Activated naive CD8-positive, alpha-beta T cell treated with anti-CD3 and anti-CD28 coated beads, Interleukin-2, amount 10 ng/mL, durations not matched to agents 7 days and 5 days (primary cell): ENCODE data around the gene OTX1. TPM values are rescaled to one million over a fixed set of nuclear protein-coding genes. Genes with fewer than 3 reads are reported as not detected.

Experiments used
- ATAC-seq: fragments of 150-1000 bp; cut with Tn5 transposase; one replicate; pipeline ENCODE4 v1.10.0; 2021; ENCODE audit warnings: low read depth, moderate library complexity
- POLR2A ChIA-PET: fragments of 350-600 bp; sonication (Branson Sonifier 250); formaldehyde crosslinking; loops from one replicate; lab custom pipeline; 2021; ENCODE audit warnings: antibody characterized with exemption; lab: Charles Lee
- DNase-seq: peaks from one replicate; pipeline ENCODE4 v3.0.0; 2021
- H3K27ac Mint-ChIP-seq: one replicate; pipeline ENCODE4 v1.8.0; 2022; ENCODE audit warnings: mild to moderate bottlenecking, mixed read lengths
- H3K27me3 Mint-ChIP-seq: one replicate; pipeline ENCODE4 v1.8.0; 2022; ENCODE audit warnings: mild to moderate bottlenecking, moderate library complexity, mixed read lengths
- H3K36me3 Mint-ChIP-seq: one replicate; pipeline ENCODE4 v1.8.0; 2021; ENCODE audit warnings: mild to moderate bottlenecking, mixed read lengths
- H3K4me1 Mint-ChIP-seq: one replicate; pipeline ENCODE4 v1.8.0; 2021; ENCODE audit warnings: mixed read lengths
- H3K4me3 Mint-ChIP-seq: one replicate; pipeline ENCODE4 v1.8.0; 2022; ENCODE audit warnings: mild to moderate bottlenecking, moderate library complexity, mixed read lengths
- H3K9me3 Mint-ChIP-seq: one replicate; pipeline ENCODE4 v1.8.0; 2021; ENCODE audit warnings: mixed read lengths
- total RNA-seq, 2 experiments: library from RNA; stranded (reverse); gene quantifications; one replicate each; pipeline ENCODE4 v1.2.3, GENCODE V29; 2021

Gene OTX1
- total RNA-seq, 2 experiments from 2014 or later = not detected

- peak; percentile 30 for ATAC-seq
- Mint-ChIP-seq H3K9me3 (no peaks in the 10 kb centered on the region), H3K36me3 (peaks cover 5% of the 10 kb centered on the region), H3K27me3 (peaks cover 80% of the 10 kb centered on the region), H3K4me1 (peaks cover 49% of the 10 kb centered on the region), H3K27ac (no peak overlapping the region), H3K4me3 (peak overlapping the region; percentile 80)
- DNase-seq = peak; percentile 71
- POLR2A ChIA-PET = no interaction called here
These were observed 678 bp upstream of the OTX1 start for GRCh38 chr2:63049970-63050333.

- Mint-ChIP-seq H3K4me1 (peaks cover 58% of the 10 kb centered on the region), H3K4me3 (peak overlapping the region; percentile 82), H3K9me3 (no peaks in the 10 kb centered on the region), H3K36me3 (peaks cover 8% of the 10 kb centered on the region), H3K27ac (no peak overlapping the region), H3K27me3 (peaks cover 88% of the 10 kb centered on the region)
- ATAC-seq (no peak), DNase-seq (peak; percentile 48)
- POLR2A ChIA-PET = interaction anchor here (0.9 kb wide), 1 partner anchor 535 kb away, joined by 3 read pairs; no protein-coding TSS in a partner anchor
These were observed 588 bp downstream of the OTX1 start for GRCh38 chr2:63051042-63051794.

GRCh38 chr2:63051795-63052333, 1.2 kb downstream of the OTX1 start:
- no peak overlapping the region for H3K27ac Mint-ChIP-seq
- peak overlapping the region; percentile 51 for H3K4me3 Mint-ChIP-seq
- H3K27me3 Mint-ChIP-seq = peaks cover 88% of the 10 kb centered on the region
- POLR2A ChIA-PET = interaction anchor here (0.9 kb wide), 1 partner anchor 534 kb away, joined by 3 read pairs; no protein-coding TSS in a partner anchor
- no peak for DNase-seq
- H3K4me1 Mint-ChIP-seq = peaks cover 59% of the 10 kb centered on the region
- peaks cover 3% of the 10 kb centered on the region for H3K36me3 Mint-ChIP-seq
- ATAC-seq = no peak
- H3K9me3 Mint-ChIP-seq = no peaks in the 10 kb centered on the region

GRCh38 chr2:63052411-63053080, 1.9 kb downstream of the OTX1 start:
- Mint-ChIP-seq H3K9me3 (no peaks in the 10 kb centered on the region), H3K4me3 (peak overlapping the region; percentile 51), H3K27me3 (peaks cover 88% of the 10 kb centered on the region), H3K4me1 (peaks cover 61% of the 10 kb centered on the region), H3K36me3 (peaks cover 2% of the 10 kb centered on the region), H3K27ac (no peak overlapping the region)
- DNase-seq (peak; percentile 37), ATAC-seq (no peak)
- POLR2A ChIA-PET = no interaction called here

GRCh38 chr2:63053081-63053888, 2.7 kb downstream of the OTX1 start:
- no peak for ATAC-seq
- no peaks in the 10 kb centered on the region for H3K9me3 Mint-ChIP-seq
- POLR2A ChIA-PET = no interaction called here
- H3K4me3 Mint-ChIP-seq = peak overlapping the region; percentile 74
- H3K4me1 Mint-ChIP-seq = peaks cover 63% of the 10 kb centered on the region
- DNase-seq = peak; percentile 25
- H3K27ac Mint-ChIP-seq = no peak overlapping the region
- H3K27me3 Mint-ChIP-seq = peaks cover 88% of the 10 kb centered on the region
- peaks cover 2% of the 10 kb centered on the region for H3K36me3 Mint-ChIP-seq

GRCh38 chr2:63053889-63054602, 3.4 kb downstream of the OTX1 start:
- peak; percentile 67 for DNase-seq
- Mint-ChIP-seq H3K4me1 (peaks cover 65% of the 10 kb centered on the region), H3K36me3 (peaks cover 2% of the 10 kb centered on the region), H3K27ac (no peak overlapping the region), H3K9me3 (no peaks in the 10 kb centered on the region), H3K27me3 (peaks cover 86% of the 10 kb centered on the region), H3K4me3 (peak overlapping the region; percentile 74)
- POLR2A ChIA-PET = no interaction called here
- ATAC-seq = peak; percentile 5

- Mint-ChIP-seq H3K9me3 (no peaks in the 10 kb centered on the region), H3K36me3 (peaks cover 2% of the 10 kb centered on the region), H3K4me3 (peak overlapping the region; percentile 74), H3K4me1 (peaks cover 58% of the 10 kb centered on the region), H3K27ac (no peak overlapping the region), H3K27me3 (peaks cover 82% of the 10 kb centered on the region)
- peak; percentile 36 for DNase-seq
- POLR2A ChIA-PET = no interaction called here
- no peak for ATAC-seq
These were observed 4.2 kb downstream of the OTX1 start for GRCh38 chr2:63054841-63055225.

GRCh38 chr2:63055226-63056106, 4.8 kb downstream of the OTX1 start:
- DNase-seq (peak; percentile 52), ATAC-seq (no peak)
- H3K36me3 Mint-ChIP-seq = peaks cover 5% of the 10 kb centered on the region
- POLR2A ChIA-PET = no interaction called here
- H3K27ac Mint-ChIP-seq = no peak overlapping the region
- no peaks in the 10 kb centered on the region for H3K9me3 Mint-ChIP-seq
- H3K27me3 Mint-ChIP-seq = peaks cover 87% of the 10 kb centered on the region
- peak overlapping the region; percentile 74 for H3K4me3 Mint-ChIP-seq
- H3K4me1 Mint-ChIP-seq = peaks cover 62% of the 10 kb centered on the region

- peak; percentile 53 for ATAC-seq
- H3K4me1 Mint-ChIP-seq = peaks cover 59% of the 10 kb centered on the region
- POLR2A ChIA-PET = no interaction called here
- no peaks in the 10 kb centered on the region for H3K9me3 Mint-ChIP-seq
- peaks cover 5% of the 10 kb centered on the region for H3K36me3 Mint-ChIP-seq
- peak overlapping the region; percentile 70 for H3K27ac Mint-ChIP-seq
- peaks cover 88% of the 10 kb centered on the region for H3K27me3 Mint-ChIP-seq
- H3K4me3 Mint-ChIP-seq = peak overlapping the region; percentile 74
- peak; percentile 63 for DNase-seq
These were observed 5.7 kb downstream of the OTX1 start for GRCh38 chr2:63056107-63057050.

- POLR2A ChIA-PET = interaction anchor here (0.7 kb wide), 1 partner anchor 9 kb away, joined by 3 read pairs; no protein-coding TSS in a partner anchor
- Mint-ChIP-seq H3K27me3 (peaks cover 91% of the 10 kb centered on the region), H3K4me1 (peaks cover 55% of the 10 kb centered on the region), H3K4me3 (peak overlapping the region; percentile 78), H3K9me3 (no peaks in the 10 kb centered on the region), H3K27ac (no peak overlapping the region), H3K36me3 (peaks cover 5% of the 10 kb centered on the region)
- DNase-seq = no peak
- ATAC-seq = no peak
These were observed 6.9 kb downstream of the OTX1 start for GRCh38 chr2:63057249-63058143.
